Muscle of arm (tissue), 14 donors: ENCODE data around the gene PLPPR5. TPM values are rescaled to one million over a fixed set of nuclear protein-coding genes. Genes with fewer than 3 reads are reported as not detected.
"Not testable (repeated sequence)": the region's sequence is repeated elsewhere in the genome, so short reads cannot be mapped to it uniquely, and the experiment has no call there.

ENCODE experiments used
- DNase-seq: peaks from one replicate; pipeline ENCODE4 v3.0.0-alpha.2; 2013
- long read RNA-seq, 11 donors: transcript quantifications; one replicate each; lab custom pipeline, GENCODE V29; 2026
- polyA plus RNA-seq, 12 donors: library from polyadenylated mRNA; unstranded; fragments of 120-200 nt; gene quantifications; one replicate each; pipeline ENCODE4 v1.2.1, GENCODE V29; 2013; ENCODE audit not compliant: insufficient read length in 12 of 12

Gene PLPPR5, protein sequence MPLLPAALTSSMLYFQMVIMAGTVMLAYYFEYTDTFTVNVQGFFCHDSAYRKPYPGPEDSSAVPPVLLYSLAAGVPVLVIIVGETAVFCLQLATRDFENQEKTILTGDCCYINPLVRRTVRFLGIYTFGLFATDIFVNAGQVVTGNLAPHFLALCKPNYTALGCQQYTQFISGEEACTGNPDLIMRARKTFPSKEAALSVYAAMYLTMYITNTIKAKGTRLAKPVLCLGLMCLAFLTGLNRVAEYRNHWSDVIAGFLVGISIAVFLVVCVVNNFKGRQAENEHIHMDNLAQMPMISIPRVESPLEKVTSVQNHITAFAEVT
- polyA plus RNA-seq, result 1 to 10 TPM in 11 of 12 donors, not detected in 1; 1.4 to 4.6 (median 3.1) TPM
- long read RNA-seq, donor 1, full-length matches to known transcripts, result 6 of 6 reads
- long read RNA-seq, donor 1, partial matches to known transcripts, result 0 of 6 reads
- long read RNA-seq, donor 1, other reads (novel, unspliced or antisense), result 0 of 6 reads
- long read RNA-seq, donor 2, result 0 reads
- long read RNA-seq, donor 3, partial matches to known transcripts, result 0 of 2 reads
- long read RNA-seq, donor 3, other reads (novel, unspliced or antisense), result 0 of 2 reads
- long read RNA-seq, donor 4, full-length matches to known transcripts, result 2 of 2 reads
- long read RNA-seq, donor 4, partial matches to known transcripts, result 0 of 2 reads
- long read RNA-seq, donor 4, other reads (novel, unspliced or antisense), result 0 of 2 reads
- long read RNA-seq, donor 5, full-length matches to known transcripts, result 2 of 2 reads
- long read RNA-seq, donor 5, partial matches to known transcripts, result 0 of 2 reads
- long read RNA-seq, donor 5, other reads (novel, unspliced or antisense), result 0 of 2 reads
- long read RNA-seq, donor 6, result 0 reads
- long read RNA-seq, donor 7, partial matches to known transcripts, result 0 of 2 reads
- long read RNA-seq, donor 7, other reads (novel, unspliced or antisense), result 0 of 2 reads
- long read RNA-seq, donor 8, result 0 reads
- long read RNA-seq, donor 9, result 0 reads
- long read RNA-seq, donor 10, result 0 reads
- long read RNA-seq, donor 11, partial matches to known transcripts, result 0 of 2 reads
- long read RNA-seq, donor 11, other reads (novel, unspliced or antisense), result 0 of 2 reads

DNA sequence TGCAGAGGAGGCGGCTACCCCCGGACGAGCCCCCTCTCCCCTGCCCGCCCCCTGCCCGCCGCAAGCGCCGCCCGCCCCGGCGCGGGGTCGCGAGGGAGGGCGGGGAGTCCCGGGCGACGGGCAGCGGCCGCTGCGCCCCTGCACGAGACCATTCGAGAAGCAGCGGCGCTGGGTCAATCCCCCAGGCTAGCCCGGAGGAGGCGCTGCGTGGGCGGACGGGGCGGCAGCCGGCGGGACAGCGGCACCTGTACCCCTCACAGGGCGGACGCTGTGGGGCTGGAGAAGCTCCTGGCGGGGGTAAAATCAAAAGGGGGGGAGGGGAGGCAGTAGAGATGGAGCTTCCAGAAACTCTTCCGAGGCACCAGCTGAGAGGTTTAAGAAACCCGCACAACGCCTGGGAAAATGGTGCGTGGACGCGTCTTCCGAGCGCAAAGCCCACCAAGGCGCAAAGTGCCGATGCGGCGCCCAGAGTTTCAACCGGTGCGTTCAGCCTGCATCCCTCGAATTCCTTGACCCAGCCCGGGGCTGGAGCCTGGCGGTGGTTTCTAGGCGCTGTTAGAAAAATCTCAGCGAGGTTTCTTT lies at the start of gene PLPPR5:
PLPPR5 (minus strand) TSS at position 1 of the 582 bp plus-strand sequence. CDS start 190 bp downstream, outside the sequence.
- DNase-seq, result peak; percentile 19

DNA sequence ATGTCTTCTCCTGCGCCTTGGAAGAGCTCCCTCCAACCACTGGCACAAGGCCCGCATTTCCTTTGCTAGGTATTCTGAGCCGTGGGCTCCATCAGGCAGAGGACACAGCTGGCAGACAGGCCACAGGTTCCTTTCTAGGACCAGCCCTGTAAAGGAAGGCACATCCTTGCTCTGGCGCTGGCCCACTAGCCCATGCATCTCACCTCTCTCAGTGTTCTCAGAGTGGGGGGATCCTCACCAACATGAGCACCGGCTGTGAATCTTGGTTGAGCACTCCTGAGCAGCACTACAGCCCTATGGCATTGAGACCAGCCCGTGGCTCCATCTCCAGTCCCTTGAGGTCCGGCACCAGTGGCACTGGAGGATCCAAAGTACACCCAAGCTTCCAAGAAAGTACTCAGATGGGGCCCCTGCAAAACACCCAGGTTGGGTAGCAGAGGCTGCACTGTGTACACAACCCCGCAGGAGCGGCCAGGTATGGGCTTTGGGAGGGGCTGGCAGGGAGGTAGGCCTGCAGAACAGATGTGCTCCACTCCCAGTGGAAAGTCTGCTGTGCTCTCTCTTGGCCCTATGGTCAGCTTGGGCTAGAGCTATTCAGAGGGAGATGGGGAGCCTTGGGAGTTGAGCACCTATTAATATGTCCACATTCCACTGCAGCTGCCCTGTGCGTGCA lies 47.1 kb upstream of the PLPPR5 start:
- no peak for DNase-seq

DNA sequence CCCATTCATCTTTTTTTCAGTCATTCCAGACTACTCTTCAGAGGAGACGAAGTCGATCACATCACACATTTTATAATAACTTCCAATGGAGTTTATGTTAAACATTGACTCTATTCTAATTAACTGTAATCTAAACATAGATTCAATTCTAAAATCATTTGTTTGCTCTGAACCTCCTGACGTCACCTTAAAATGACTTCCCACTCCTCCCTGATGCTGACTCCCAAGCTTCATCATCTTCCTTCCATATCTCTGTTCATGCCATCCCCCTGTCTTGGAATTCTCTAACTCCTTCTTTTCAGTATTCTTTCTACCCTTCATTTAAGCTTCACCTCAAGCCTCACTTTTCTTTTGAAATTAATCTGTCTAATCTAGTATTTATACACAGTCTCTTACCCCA lies 45.1 kb upstream of the PLPPR5 start:
- no peak for DNase-seq

DNA sequence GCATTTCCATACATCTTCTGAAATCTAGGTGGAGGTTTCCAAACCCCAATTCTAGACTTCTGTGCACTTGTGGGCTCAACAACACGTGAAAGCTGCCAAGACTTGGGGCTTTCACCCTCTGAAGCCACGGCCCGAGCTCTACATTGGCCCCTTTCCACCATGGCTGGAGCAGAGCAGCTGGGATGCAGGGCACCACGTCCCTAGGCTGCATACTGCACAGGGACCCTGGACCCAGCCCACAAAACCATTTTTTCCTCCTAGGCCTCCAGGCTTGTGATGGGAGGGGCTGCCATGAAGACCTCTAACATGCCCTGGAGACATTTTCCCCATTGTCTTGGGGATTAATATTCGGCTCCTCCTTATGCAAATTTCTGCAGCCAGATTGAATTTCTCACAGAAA lies 32.1 kb upstream of the PLPPR5 start:
- not testable (repeated sequence) for DNase-seq

DNA sequence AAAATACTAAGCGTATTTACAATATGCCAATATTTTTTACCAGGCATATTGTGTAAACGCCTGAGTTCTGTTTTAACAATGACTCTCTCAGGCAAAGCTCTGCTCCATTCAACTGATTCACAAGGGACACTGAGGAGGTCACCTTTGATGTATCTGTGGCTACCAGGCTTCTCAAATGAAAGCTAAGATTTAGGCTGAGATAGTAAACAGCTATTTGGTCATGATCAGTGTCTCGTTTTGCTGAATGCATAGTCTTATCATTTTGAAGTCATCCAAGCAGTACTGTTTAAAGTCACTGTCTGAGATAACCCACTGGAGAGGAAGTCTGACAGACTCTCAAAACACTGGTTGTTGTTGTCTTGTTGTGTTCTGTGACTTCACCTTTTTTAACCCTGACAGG lies 13.7 kb upstream of the PLPPR5 start:
- DNase-seq, result no peak

DNA sequence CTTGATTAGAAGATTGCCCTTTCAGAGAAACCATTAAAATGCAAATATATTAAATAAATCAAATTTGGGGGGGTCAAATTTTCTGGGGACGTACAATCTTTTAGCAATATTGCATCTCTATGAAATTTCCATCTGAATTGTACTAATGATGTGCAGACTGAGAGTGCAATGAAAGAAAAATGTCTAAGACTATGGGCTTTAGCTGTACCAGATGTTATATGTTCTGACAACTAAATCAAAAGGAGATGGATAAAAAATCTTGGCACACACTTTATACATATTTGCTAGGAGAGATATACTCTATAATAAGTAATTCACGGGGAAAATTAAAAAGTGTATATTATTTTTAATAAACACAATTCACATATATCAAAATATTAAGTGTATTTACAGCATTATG lies 13.0 kb upstream of the PLPPR5 start:
- DNase-seq, result no peak

DNA sequence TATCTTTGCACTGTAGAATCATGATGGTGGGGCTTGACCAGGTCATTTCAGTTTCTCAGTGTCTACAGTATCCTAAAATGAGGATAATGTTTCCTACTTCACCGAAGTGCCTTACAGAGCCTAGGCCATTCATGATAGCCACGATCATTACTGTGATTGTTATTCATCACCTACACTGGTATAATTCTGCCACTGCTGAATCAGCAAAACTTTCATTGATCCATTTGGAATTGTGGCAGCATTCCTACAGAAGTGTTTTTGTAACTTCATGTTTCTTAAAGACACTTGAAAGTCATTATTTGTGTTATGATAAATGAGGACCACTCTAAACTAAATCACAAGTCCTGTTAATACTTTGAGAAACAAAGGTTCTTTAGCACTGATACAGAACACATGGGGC lies 6.0 kb upstream of the PLPPR5 start:
- no peak for DNase-seq

DNA sequence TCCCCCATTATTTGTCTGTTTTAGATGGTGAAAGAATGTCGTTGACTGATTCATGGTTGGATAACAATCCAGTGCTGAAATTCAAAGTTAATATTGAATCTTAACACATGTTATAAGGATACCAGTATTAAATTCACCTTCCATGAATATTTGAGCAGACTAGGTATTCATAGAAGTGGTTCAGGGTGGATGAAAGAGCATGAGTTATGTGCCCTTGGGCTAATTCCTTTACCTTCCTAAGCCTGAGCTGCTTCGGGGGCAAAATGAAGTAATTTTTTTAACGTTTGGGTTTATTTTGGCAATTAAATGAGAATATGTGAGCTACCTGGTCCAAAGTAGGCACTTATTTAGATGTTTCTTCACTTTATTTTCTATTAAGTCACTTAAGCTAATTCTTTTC lies 2.7 kb upstream of the PLPPR5 start:
- no peak for DNase-seq

DNA sequence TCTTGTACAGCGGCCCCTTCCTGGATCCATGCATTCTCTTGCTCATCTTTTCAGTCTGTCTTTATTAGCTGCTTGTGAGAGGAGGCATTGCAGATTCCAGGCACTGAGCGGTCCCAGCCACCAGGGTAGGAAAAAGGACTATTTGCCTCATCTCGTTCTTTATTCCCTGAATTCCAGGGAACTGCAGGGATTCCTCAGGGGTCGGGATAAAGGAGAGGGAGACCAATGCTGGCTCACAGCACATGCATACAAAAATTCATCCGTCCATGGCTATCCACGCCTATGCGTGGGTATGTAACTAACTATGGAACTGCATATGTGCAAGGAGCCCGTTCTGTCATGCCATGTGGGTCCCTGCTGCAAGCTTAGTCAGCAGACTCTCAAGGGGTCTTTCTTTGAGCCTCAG lies 879 bp upstream of the PLPPR5 start:
- no peak for DNase-seq

DNA sequence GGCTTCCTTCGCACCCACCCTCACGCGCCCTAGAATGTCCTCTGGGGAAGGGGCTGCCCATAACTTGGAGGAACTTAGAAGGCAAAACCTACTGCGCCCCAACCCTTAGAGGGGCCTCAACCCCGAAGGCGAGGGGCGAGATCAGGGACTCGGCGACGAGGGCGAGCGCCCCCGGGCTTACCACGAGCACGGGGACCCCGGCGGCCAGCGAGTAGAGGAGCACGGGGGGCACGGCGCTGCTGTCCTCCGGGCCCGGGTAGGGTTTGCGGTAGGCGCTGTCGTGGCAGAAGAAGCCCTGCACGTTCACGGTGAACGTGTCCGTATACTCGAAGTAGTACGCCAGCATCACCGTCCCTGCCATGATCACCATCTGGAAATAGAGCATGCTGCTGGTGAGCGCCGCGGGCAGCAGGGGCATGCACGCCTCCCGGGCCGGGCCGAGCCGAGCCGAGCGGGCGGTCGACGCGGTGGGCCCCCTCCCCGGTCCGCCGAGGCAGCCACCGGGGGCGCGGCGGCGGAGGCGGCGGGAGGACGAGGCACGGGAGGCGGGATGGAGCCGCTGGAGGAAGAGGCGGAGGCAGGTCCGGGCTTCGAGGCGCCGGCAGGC lies 304 bp downstream of the PLPPR5 start:
- DNase-seq, result peak; percentile 31

DNA sequence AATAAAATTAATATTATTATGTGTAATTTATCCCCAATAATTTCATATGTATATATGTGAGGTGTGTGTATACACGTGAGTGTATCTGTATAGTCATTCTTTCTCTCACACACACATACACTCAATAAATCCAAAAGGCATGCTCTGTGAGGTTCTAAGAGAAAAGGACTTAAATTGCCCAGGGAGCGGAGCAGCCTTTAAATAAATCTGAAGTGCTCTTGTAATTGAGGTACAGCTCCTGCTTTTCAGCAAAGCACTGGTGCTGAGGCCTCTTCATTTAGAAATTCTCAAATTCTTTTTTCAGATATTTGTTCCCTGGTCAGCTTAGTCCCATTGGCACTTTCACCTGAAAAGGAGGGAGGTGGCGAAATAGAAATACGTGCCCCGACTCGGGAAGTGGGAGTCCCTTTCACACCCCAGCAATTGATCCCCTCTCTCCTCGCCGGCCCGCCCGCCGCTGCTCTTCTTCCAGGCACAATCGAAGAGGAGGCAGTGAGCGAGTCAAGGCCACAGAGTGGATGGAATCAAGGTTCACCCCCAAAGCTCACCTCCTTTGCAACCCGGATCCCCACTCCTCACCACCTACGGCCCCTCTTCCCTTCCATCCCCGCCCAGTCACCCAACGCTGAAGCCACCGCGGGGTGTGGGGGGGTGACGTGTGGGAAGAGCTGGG lies 944 bp downstream of the PLPPR5 start:
- peak; percentile 3 for DNase-seq

DNA sequence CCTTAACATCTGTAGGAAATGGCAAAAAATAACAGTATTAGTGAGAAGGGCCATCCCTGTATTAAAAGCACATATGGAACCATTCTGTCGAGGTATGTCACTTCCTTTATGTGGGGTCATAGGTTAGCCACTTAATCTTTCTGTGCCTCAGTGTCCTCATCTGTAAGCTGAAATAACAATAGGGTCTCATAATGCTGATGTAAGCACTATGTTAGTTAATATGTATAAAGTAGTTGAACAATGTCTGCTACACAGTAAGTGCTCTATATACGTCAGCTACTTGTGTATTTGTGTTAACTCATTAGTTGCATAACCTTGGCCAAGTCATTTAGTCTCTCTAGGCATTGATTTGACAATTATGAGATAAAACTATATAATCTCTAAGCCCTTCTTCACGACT lies 11.8 kb downstream of the PLPPR5 start:
- DNase-seq, result no peak

DNA sequence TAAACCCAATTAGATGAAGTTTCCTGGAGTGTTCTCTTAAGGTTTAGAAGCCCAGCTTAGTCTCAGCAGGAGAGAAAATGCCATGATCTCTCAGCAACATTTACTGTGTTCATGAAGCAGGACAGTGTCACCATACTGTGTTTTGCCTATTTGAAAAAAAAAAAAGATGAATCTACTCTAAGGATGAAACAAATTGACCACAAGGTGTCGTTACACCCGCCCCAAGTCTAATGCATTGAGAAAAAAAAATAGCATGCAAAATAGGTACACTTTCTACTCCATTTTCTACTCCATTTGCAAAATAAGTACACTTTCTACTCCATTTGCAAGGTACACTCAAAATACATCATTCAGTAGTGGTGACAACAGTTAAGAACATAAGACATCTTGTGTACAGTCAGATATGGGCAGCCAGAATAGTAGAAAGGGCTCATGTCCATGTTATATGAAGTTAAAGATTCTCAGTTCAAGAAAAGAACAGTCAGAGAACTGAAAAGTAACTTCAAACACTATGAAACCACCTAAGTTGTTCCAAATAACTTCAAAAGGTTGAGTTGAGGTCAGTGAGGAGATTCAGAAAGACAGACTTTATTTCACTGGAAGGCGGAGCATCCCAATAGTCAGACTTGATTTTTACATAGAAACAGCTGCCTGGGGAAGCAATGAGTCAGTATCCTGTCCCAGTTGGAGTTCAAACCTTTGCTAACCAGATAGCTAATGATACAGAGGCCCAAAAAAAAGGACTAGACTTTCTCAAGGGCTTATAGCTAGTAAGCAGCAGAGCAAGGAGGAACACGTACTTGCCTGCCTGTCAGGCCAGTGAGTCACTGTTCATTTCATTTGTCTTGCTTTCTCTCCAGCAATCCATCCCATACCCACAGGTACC lies 13.3 kb downstream of the PLPPR5 start:
- DNase-seq, result no peak

DNA sequence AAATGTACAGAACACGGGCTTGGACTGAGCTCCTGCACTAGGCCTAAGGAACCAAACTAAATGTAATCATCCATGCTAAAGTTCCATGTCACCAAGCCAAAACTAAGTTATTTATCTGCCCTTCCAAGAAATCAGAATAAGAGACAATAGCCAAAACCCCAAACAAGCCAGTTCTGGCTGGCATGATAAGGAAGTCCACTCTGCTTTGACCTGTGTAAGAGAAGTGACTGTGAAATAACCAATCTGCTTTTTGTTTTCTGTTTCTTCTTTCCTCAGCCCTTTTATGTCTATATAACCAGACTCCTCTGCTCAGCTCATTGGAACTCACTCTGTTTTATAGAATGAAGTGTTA lies 15.1 kb downstream of the PLPPR5 start:
- no peak for DNase-seq

DNA sequence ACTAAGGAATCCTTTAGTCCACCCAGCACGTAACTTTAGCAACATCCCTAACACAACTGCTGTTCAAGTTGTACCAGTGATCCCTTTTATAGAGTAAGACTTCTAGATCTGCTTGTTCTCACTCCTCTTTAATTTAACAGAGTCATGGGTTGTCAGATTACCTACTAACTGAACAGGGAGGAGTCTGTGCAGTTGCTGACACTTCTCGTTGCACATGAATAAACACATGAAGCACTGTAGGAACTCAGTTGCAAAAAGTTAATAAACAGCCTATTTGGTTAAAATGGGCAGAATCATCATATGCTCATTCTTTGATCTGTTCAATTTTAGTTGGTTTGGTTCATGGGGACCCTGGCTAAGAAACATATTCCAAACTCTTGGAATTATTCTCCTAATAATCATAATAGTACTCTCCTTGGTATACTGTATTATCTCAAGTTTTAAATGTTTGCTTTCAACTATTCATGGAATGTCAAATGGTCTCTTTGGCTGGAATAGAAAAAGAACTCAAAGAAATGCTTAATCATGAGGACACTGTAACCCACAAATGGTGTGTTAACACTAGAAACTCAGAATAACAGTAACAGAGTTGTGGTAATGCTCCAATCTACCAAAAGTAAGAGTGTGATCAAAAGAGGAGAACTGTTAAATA lies 15.6 kb downstream of the PLPPR5 start:
- no peak for DNase-seq

DNA sequence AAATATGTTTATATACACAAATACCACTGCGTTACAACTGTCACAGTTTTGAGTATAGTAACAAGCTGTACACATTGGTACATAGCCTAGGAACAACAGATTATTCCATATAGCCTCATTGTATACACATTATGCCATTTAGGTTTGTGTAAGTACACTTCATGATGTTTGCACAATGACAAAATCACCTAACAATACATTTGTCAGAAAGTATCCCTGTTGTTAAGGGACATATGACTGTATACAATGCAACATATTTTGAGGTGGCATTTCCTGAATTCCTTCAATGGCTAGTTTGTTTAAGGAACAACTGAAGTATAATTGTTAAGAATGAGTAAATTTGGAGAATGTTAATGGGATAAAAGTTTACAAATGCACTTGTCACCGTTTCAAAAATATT lies 19.0 kb downstream of the PLPPR5 start:
- DNase-seq, result no peak

DNA sequence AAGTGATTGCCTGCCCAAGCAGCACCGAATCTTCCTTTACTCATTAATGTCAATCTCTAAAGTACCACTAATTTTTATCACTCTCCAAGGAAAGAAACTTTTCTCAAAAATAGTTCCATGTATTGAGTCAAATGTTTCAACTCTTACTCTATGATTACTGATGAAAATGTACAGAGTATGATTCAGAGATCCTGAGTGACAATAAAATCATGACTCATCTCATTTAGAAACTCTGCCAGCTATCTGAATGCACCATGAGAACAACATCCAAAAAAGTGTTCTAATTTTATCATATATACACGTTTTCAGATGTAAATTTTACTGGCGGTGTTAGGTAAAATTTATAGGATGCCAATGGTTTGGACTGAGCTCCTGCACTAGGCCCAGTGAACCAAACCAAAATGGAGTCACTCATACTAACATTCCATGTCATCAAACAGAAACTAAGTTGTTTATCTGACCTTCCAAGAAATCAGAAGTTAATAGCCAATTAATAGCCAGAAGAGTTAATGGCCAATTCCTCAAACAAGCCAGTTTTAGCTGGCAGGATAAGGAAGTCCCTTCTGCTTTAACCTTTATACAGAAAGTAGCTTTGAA lies 22.6 kb downstream of the PLPPR5 start:
- no peak for DNase-seq

DNA sequence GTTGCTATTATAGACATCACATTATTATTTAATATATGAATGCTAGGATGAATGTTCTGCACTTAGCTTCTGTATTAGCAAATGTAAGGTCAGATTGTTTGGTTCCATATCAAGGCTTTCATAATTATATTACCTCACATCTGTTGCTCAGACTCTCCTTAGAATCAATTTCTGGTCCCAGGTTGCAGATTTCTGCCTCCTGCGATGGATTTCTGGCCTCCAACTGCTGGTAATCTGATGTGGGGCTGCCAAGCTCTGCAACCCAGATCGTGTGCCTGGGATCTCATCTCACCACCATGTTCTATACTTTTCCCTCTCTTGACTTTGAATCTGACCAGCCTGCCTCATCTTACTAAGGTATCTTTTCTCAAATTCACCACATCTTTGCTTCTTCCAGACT lies 25.2 kb downstream of the PLPPR5 start:
- DNase-seq, result no peak

DNA sequence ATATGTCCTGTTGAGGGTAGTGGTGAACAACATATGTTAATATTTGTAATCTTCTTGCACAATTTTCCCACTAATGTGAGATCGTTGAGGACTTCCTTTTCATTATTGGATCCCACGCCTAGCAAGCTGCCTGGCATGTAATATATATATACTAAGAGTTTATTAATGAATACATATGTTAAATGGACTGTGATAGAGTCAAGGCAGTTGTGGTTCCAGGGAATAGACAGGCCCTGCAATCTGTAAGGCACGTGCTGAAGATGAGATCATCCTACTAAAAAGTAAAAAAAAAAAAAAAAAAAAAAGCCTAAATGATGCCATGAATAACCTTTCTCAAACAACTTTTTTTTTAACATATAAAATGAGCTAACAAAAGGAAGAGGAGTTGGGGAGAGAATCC lies 28.9 kb downstream of the PLPPR5 start:
- DNase-seq, result no peak
